Measurements from ENCODE around the gene XRCC4.
A peak's percentile ranks its signal among the peaks of the same experiment; 100 is the strongest.
"Not testable (repeated sequence)": the region's sequence is repeated elsewhere in the genome, so short reads cannot be mapped to it uniquely, and the experiment has no call there.

The XRCC4 gene

DNA sequence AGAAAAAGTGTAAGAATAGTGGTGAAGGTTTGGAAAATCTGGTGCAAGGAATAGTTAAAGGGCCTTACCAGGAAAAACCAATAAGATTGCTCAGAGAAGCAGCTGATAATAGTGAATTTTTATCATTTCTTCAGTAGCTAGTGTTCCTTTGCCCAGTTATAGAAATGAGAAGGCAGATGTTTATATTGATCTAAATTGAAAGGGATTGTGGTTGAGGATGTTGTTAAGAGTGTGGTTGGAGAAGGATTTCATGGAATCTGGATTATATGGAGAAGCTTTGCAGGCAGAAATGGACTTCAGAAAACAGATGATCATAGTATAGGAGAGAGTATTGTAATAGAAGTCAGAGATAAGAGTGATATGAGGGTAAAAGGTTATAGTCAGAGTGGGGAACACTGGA, 102.6 kb downstream of the XRCC4 start:
- DNase-seq (ENCODE audit: low read depth) = no peak

DNA sequence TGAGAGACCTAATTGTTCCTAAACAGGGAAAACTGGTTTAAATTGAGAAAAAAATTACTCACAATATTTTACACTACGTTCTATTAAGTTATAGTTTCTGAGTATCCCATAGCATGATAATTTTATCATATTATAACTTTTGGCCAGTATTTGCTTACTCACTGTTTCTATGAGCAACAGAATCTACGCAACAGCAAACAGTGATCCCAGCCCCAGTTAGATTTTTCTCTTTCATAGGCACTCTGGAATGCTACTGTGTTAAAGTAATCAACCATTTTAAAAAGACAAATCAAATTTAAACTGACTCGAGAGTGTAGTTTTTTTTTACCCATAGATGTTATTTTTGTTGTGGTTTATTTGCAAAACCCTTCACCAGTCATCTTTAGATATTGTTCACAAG, 107.2 kb downstream of the XRCC4 start:
- DNase-seq (ENCODE audit: low read depth) = peak; percentile 17

DNA sequence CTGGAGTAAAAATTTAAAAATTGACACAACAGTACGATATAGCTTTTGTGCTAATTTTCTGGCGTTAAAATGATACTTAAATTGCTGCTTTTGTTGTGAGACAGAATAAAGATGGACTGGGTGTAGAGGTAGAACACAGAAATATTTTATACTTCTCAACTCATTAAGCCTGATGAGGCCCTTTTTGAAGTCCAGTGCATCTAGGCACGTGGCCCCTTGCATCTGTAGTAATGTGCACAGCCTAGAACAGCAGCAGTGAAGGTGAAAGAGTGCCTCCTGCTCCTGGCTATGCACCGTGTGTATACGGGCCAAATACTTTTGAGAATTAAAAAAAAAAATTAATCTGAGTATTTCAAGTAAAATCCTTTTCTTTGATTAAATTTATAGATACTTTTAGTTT, 115.6 kb downstream of the XRCC4 start:
- DNase-seq (ENCODE audit: low read depth) = no peak

DNA sequence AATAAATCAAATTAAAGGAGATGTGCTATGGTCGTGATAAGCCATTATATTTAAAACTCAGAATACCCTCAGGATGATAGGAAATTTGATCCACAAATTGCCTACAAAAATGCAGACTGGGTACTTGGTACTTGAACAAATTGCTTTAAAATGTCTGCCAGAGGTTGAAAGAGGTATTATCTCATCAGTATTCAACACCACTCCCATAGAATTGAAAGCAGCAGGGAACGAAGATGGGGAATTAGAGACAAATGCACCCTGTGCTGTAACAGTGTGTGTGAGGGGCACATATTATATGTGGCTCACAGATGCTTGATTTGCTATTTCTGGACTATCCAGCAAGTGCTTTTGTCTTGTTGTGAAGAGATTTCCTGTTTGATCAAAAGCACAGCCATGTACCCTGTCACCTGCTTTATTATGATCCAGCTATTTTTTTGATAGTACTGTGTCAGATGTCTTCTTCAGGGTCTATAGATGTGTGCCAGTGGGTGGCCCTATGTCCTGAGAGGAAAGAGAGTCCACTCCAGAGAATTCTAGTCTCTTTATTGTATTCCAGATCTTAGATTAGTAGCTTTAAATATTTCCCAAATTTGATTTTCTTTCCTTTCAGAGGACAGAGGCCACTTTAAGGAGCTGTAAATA, 120.1 kb downstream of the XRCC4 start:
- no peak for DNase-seq (ENCODE audit: low read depth)

DNA sequence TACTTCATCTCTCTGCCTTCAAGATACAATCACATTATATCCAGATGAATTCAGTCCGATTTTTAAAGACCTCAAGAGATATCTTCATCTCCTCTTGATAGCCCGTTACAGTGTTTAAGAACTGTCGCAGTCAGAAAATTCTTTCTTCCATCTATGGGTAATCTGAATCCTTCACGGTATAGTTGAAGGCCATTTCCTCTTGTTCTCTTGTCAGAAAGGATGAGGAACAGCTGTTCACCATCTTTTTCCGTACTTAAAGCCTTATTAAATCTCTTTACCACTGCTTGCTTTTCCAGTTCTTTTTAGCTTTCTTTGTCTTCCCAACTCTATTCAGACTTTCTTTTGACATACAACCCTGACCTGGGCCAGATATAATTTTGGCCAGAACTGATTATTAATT, 121.8 kb downstream of the XRCC4 start:
- DNase-seq (ENCODE audit: low read depth) = no peak

DNA sequence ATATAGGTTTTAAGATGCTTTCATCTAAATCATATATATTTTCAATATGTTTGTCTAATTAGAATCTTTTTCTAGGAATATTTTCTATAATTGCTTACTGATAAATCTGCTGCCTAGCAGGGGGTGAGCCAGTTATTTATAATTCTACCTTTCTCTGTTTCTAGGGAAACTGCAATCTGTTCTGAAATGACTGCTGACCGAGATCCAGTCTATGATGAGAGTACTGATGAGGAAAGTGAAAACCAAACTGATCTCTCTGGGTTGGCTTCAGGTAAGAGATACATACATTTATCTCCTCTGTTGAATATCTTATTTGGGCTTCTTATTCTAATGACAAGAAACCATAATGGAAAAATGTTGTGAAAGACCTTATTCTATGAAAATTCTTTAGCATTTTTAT, 127.3 kb downstream of the XRCC4 start:
- no peak for DNase-seq (ENCODE audit: low read depth)

DNA sequence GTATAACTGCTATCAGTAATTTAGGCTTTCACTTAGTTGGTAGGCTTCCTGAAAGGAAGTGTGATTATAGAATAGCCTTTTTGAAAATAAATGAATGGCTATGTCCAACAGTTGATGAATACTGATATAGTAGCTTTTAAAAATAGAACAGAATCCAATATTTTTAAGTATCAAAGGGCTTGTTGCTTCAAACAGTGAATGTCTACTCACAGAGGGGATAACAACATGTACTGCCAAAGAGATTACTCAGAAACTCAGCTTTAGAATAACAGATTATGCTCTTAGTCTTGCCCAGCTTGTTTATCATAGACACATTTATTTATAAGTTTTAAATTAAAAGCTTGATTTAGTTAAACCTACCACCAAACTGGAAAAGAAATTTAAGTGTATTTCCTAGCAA, 132.6 kb downstream of the XRCC4 start:
- no peak for DNase-seq (ENCODE audit: low read depth)

DNA sequence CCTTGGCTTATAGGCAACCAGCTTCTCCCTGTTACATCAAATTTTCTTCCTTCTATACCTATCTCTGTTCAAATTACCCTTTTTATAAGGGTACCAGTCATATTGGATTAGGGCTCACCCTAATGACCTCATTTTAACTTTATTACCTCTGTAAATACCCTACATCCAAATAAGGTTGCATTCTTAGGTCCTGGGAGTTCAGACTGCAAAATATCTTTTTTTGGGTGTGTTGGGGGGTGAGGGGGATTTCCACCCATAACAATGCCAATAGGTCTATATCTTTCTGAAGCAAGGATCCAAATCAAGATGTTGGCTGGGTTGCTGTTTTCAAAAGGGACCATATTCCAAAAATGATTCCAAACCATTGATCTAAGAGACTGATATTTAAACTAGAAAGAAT, 141.7 kb downstream of the XRCC4 start:
- DNase-seq (ENCODE audit: low read depth) = no peak

DNA sequence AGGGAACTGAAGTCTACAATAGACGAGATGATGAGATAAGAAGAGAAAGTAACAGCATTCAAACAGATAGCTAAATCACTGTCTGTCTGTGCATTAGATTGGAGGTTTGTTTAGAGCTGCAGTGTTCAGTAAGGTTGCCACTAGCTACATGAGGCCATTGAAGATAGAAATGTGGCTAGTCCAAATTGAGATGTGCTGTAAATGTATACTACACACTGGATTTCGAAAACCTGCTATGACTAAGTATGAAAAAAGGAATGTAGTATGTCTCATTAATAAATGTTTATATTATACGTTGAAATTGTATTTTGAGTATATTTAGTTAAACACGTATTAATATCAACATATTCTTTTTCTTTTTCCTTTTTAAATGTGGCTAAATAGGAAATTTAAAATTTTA, 142.1 kb downstream of the XRCC4 start:
- no peak for DNase-seq (ENCODE audit: low read depth)

DNA sequence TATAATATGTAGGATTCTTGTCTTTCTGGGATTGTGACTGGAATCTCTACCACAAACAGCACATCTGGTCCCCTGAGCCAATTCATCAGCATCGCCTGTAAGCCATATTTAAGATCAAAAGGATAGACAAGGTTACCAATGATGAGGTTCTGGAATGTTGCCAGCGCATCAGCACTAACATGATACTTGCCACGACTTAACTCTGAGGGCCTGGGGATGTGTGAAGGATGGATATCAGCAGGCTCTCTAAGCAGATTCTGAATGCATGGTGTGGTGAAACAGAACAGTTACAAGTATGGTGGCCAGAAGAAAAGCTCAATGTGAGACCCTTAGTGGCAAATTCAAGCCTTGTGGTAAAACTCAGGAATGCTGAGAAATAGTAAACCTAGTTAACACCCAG, 143.0 kb downstream of the XRCC4 start:
- DNase-seq (ENCODE audit: low read depth) = no peak

DNA sequence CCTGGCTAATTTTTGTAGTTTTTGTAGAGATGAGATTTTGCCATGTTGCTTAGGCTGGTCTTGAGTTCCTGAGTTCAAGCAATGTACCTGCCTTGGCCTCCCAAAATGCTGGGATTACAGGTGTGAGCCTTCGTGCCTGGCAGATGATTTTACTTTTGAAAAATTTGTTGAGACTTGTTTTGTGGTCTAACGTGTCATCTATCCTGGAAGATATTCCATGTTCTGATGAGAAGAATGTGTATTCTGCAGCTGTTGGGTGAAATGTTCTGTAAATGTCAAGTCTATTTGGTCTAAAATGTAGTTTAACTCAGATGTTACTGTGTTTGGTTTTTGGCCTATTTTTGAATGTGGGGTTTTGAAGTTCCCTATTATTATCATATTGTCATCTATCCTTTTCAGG, 145.6 kb downstream of the XRCC4 start:
- DNase-seq (ENCODE audit: low read depth) = no peak

DNA sequence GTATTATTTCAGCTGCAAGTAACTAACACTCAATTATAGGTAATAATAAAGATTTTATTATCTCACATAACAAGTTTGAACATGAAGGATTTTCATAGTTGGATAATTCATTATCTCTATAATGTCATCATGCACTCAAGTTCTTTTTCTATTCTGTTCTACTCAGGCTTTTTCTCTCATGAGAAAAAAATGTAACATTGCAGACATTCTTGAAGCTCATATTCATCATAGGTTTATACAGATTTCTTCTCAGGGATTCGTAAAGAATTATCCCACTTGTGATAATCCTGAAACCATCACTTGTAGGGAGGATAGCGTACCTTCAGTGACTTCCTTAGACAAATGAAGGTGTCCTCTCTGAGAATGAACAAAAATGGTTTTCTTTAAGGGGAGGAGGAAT, 150.3 kb downstream of the XRCC4 start:
- no peak for DNase-seq (ENCODE audit: low read depth)

DNA sequence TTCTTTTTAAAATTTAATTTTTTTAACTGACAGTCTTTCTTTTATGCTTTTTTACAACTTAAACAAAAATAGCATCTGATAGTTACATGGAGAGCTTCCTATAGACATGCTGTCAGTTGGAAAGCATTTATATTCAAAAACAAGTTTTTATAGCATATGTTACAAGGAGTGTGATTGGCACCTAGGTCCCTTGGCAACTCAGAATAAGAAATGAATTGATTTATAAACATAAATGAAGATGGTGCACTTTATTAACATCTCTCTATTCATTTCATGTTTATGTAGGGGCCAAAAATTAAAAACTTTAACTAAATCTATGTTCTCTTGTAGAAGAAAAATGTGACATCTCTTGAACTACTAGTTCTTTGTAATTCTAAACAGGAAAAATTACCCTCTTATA, 153.2 kb downstream of the XRCC4 start:
- DNase-seq (ENCODE audit: low read depth) = no peak

DNA sequence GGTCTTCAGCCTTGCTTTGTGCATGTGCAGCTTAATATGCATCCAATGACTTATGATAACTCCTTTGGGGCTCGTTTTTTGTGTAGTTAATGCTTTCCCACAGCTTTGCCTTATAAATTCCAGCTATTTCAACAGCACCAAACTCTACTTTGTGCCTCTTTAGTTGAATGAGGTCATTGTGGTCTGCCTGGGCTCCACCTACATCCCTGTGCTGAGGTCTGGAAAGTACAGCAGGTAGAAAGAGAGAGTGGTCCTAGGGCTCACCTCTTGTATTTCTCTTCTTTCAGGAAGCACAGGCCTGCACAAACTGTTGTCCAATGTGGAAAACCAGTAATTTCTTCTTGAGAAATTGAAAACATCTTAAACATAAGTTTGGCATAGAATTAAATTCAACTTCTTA, 167.2 kb downstream of the XRCC4 start:
- DNase-seq (ENCODE audit: low read depth) = no peak

DNA sequence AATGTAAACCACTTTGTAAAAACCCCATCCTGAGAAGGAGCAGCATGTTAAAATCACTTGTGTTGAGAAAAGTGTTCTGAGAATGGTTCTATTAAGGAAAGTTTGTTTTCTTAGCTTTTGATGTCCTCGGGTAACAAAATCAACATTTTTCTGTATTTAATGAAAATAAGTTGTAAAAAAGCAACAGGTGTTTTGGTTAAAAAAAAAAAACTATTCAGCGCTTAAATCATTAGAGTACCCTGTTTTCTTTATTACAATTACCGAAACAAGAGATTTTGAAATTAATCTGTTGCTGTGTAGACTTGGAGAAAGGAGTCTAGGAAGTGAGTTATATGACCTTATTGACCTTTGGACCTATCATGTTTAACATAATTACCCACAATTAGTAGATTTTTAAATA, 167.7 kb downstream of the XRCC4 start:
- DNase-seq (ENCODE audit: low read depth) = no peak

DNA sequence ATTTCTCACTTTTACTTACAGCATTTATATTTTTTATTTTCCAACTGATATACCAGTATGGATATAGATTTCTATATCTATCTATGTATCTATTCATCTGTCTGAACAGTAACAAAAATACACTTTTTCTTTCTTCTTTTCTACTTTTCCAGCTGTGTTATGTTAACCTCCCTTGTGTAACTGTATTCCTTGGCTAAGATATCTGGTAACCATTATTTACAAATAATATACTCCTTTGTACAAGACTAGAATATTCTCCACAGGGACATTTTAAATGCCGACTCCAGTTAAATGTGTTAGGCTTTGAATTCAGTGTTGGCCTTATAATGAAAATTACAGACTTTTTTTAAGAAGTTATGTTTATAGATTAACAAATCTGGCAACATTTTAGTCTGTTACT, 168.7 kb downstream of the XRCC4 start:
- no peak for DNase-seq (ENCODE audit: low read depth)

DNA sequence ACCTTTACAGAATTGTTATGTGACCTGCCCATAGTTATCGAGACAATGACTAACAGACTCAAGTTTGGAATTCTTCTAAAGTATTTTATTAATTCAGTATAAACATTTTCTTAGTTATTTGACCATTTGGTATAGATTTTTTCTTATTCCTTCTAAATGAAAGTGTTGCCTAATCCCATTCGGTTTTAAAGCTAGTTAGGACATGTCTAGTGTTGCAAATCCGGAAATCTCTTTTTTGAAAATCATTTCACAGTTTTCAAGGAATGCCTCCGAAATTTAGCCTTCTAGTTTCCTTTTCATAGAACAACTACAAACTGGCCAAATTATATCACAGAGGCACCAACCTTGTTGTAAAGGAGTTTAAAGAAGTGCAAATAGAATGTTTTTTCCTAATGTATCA, 171.8 kb downstream of the XRCC4 start:
- DNase-seq (ENCODE audit: low read depth) = no peak

DNA sequence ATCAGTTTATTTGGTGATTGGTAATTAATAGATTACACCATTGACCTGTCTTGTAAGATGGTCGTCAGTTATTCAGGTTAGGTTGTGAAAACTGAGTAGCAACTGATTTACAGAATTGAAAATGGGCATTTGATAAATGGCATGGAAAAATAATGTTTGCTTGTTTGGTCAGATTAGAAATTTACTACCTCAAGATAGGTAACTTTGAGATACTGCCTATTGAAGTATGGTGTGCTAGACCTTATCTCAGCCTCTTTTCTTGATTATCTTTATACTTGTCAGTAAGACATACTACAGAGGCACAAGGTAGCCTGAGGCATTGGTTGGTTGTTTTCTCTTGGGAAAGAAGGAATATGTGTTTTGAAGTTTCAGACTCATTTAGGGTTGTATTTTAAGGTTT, 174.5 kb downstream of the XRCC4 start:
- no peak for DNase-seq (ENCODE audit: low read depth)

DNA sequence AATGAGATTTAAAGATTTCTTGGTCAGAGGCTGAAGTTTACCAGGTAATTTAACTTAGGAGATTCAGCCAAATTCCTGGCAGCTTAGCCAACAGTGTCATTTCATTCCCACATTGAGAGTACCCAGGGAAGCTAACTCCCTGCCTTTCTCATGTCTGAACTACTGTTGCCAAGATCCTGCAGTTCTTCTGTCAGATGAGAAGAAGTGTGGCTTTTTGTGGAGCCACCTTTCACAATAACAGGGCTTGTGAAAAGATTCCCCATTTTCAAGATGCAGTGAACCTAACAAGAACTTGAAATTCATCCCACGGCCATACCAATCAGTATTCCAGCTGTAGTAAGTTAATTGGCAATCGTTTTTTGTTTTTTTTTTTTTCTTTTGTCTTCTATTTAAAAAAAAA, 176.4 kb downstream of the XRCC4 start:
- DNase-seq (ENCODE audit: low read depth) = no peak

DNA sequence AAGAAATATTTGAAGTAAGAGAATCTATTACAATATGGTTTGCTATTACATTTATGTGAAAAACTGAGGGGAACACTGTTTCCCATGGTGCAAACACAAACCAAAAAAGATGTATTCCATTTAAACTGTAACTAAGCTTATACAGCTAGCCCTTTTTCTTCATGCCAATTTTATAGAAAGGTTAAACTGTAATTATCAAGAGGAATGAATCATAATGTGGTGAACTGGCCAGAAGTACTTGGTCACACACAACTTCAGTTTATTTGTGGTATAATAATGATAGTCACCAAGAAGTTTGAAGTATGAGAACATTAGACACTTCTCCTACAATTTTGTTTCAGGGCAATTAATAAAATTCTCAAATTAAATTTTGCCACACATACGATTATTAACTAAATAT, 177.9 kb downstream of the XRCC4 start:
- peak; percentile 63 for DNase-seq (ENCODE audit: low read depth)

DNA sequence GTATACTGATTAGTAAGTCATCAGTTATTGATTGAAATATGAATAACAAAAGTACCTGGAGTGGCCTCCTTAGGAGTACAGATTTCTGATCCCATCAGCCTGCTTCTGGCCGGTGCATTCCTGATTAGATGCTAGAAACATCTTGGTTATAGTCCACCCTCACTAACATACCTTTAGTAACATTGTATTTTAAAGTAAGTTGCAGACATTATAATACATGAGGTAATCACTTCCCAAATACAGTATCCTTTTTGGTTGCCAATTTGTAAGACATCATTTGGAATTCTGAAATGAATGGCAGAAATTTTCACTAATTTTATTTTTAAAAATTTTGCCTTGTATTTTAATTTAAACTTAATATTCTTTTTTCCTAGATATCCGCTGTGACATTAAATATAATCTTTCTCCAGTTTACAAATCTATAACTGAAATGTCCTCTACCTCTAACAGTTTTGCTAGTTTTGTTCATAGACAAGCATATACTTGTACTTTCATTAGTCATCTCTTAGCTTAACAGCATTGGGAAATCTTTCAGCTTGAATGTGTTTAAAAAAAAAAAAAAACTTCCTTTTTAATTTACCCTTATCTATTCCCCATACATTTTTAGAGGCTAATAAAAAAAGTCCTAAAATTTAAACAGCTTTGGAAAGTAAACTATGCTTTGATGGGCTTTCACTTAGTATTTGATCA, 178.9 kb downstream of the XRCC4 start:
- DNase-seq (ENCODE audit: low read depth) = peak; percentile 16

DNA sequence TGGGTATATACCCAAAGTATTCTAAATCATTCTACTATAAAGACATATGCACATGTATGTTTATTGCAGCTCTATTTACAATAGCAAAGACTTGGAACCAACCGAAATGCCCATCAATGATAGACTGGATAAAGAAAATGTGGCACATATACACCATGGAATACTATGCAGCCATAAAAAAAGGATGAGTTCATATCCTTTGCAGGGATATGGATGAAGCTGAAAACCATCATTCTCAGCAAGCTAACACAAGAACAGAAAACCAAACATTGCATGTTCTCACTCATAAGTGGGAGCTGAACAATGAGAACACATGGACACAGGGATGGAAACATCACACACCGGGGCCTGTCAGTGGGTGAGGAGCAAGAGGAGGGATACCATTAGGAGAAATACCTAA, 180.3 kb downstream of the XRCC4 start:
- not testable (repeated sequence) for DNase-seq (ENCODE audit: low read depth)

DNA sequence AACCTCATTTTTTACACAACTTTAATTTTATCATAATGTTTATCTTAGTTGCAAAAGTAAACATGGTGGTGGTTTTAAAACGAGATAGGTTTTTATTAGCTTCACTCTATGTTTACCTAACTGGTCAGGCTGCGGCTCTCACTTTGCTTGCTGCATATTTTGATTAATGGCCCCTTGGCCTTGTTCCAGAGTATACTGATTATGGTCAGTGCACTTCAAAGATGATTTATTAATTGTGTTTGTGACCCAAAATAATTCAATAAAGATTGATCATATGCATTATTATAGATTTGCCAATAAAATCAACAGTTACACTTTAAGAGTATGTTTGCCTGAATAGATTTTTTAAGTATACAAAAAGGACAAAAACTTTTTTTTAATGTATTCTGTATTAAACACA, 188.0 kb downstream of the XRCC4 start:
- DNase-seq (ENCODE audit: low read depth) = no peak

DNA sequence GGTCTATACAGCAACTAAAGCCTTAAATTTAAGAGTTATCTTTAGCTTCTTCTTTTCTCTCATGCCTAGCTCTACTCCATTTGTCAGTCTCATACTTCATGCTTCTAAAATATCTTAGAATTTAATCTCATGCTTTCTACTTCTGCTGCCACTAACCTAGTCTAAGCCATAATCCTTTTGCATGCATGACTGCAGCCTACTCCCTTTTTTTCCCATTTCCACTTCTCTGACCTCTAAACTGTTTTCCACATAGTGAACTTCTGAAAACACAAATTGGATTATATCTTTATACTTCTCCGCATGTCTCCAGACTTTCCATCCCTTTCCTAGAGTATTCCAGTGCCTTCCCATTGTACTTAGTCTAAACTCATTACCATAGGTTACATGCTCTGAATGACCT, 193.0 kb downstream of the XRCC4 start:
- no peak for DNase-seq (ENCODE audit: low read depth)
